ENCODE results near the gene HAUS7.

DNA sequence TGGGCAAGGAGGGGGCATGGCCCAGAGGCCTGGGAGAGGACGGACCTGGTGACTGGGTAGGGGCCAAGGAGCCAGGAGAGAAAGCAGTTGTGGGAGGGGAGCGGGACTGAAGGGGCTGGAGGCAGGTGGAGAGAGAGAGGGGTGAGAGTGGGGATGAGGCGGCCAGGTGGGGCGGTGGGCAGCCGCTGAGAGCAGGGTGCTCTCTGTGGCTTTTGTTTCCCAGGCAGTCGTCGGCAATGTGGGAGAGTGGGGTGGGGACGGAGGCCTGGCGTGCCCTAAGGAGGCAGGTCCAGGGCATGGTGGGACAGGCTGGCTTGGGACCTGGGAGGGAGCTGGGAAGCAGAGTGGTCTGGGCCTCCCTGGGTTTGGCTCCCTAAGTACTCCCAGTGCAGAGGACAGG is 43.9 kb upstream of the HAUS7 start:
- TF ChIP-seq SP1 (IDR thresholded peaks at IDR 0.05; ENCODE audit: low read depth) = no peak
- TF ChIP-seq ZNF274 (IDR thresholded peaks at IDR 0.05; ENCODE audit: low read depth, low read length) = no peak
- no peak for TF ChIP-seq TCF7L2 (IDR thresholded peaks at IDR 0.05; ENCODE audit: borderline replicate concordance, extremely low read depth, insufficient read depth, insufficient read length)
- TF ChIP-seq, protein P1, sequence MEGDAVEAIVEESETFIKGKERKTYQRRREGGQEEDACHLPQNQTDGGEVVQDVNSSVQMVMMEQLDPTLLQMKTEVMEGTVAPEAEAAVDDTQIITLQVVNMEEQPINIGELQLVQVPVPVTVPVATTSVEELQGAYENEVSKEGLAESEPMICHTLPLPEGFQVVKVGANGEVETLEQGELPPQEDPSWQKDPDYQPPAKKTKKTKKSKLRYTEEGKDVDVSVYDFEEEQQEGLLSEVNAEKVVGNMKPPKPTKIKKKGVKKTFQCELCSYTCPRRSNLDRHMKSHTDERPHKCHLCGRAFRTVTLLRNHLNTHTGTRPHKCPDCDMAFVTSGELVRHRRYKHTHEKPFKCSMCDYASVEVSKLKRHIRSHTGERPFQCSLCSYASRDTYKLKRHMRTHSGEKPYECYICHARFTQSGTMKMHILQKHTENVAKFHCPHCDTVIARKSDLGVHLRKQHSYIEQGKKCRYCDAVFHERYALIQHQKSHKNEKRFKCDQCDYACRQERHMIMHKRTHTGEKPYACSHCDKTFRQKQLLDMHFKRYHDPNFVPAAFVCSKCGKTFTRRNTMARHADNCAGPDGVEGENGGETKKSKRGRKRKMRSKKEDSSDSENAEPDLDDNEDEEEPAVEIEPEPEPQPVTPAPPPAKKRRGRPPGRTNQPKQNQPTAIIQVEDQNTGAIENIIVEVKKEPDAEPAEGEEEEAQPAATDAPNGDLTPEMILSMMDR (IDR thresholded peaks at IDR 0.05 in 2 of 3, conservative IDR thresholded peaks at IDR 0.05 in 1 of 3; ENCODE audit: borderline replicate concordance in 1 of 3, insufficient read depth in 1 of 3, low read depth in 2 of 3, low read length in 2 of 3) = no peak
- no peak for TF ChIP-seq EGR1 (IDR thresholded peaks at IDR 0.05; ENCODE audit: low read depth)
- TF ChIP-seq, protein P2, sequence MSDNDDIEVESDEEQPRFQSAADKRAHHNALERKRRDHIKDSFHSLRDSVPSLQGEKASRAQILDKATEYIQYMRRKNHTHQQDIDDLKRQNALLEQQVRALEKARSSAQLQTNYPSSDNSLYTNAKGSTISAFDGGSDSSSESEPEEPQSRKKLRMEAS (IDR thresholded peaks at IDR 0.05) = no peak
- TF ChIP-seq EZH2phosphoT487 (IDR thresholded peaks at IDR 0.05; ENCODE audit: borderline replicate concordance) = no peak

Data from HCT116 (cell line).